Large intestine (tissue), 3 donors: ENCODE measurements around the gene LY9. TPM values are rescaled to one million over a fixed set of nuclear protein-coding genes. Genes with fewer than 3 reads are reported as not detected.

Experiments
- DNase-seq, 2 donors: peaks; one replicate each; pipeline versions ENCODE4 v3.0.0 to v3.0.0-alpha.2; 2013
- H3K27ac ChIP-seq: one replicate; pipeline ENCODE4 v1.5.1; 2013; ENCODE audit warnings: low read length
- H3K27me3 ChIP-seq: 2 replicates; pipeline ENCODE4 v1.6.1; 2013; ENCODE audit warnings: low read length; ENCODE audit not compliant: control insufficient read depth, insufficient read depth
- H3K36me3 ChIP-seq: 2 replicates; pipeline ENCODE4 v1.6.1; 2013; ENCODE audit warnings: low read length; ENCODE audit not compliant: control insufficient read depth, insufficient read depth
- H3K4me1 ChIP-seq: one replicate; pipeline ENCODE4 v1.6.1; 2013; ENCODE audit warnings: low read length; ENCODE audit not compliant: control insufficient read depth, insufficient read depth
- H3K4me3 ChIP-seq: one replicate; pipeline ENCODE4 v1.5.1; 2013; ENCODE audit warnings: low read length
- H3K9me3 ChIP-seq: one replicate; pipeline ENCODE4 v1.6.1; 2013; ENCODE audit warnings: mild to moderate bottlenecking, low read depth, low read length, moderate library complexity; ENCODE audit not compliant: control insufficient read depth
- WGBS: methylation state at CpG from one replicate; pipeline ENCODE4 v1.1.5; 2013; ENCODE audit warnings: low lambda C conversion rate; ENCODE audit not compliant: insufficient coverage; 5-methylcytosine and 5-hydroxymethylcytosine counted together
- polyA plus RNA-seq: library from polyadenylated mRNA; unstranded; fragments of 120-200 nt; gene quantifications from one replicate; pipeline ENCODE4 v1.2.1, GENCODE V29; 2013

The LY9 gene
- polyA plus RNA-seq, 1 donor, result 0.72 TPM

- no peaks in the 10 kb centered on the region for H3K36me3 ChIP-seq
- WGBS, result no CpG with 5 or more reads among the region's 8 CpGs
Measured at GRCh38 chr1:160830321-160831153, 34.6 kb downstream of the LY9 start.

DNA sequence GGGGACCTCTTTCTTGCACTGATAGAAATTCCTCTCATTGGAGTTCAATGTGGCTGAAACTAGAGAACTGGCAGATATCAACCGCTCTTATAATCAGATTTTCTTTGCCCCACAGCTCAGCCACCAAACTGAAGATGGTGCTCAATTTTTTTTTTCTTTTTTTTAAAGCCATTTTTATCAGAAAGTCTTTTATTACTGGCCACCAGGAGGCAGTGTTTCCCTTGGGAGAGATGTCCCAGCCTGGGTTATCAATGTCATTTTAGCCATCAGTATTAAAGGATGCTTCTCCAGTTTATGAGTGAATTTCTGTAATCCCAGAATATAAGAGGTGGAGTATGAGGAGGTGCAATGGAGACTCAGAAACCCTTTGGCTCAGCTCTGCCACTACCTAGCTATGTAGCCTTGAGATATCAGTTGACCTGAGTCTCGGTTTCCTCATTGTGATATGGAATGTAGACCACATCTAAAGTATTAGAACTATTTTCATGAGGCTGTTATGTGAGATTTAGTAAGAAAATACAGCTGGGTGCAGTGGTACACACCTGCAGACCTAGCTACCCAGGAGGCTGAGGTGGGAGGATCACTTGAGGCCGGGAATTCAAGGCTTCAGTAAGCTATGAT lies 39.1 kb downstream of the LY9 start:
- no peaks in the 10 kb centered on the region for H3K36me3 ChIP-seq
- peak in 1 of 2 donors; percentile 23 for DNase-seq
- H3K9me3 ChIP-seq, result no peaks in the 10 kb centered on the region
- H3K4me3 ChIP-seq, result no peak overlapping the region
- H3K27me3 ChIP-seq, result no peaks in the 10 kb centered on the region
- no peak overlapping the region for H3K27ac ChIP-seq
- H3K4me1 ChIP-seq, result peaks cover 2% of the 10 kb centered on the region
- whole genome bisulfite sequencing, result no CpG with 5 or more reads among the region's 3 CpGs

More at GRCh38 chr1:160830321-160831153, 34.6 kb downstream of the LY9 start:
- no peak overlapping the region for H3K4me3 ChIP-seq
- H3K9me3 ChIP-seq, result no peaks in the 10 kb centered on the region
- H3K27ac ChIP-seq, result no peak overlapping the region
- H3K4me1 ChIP-seq, result no peaks in the 10 kb centered on the region
- DNase-seq, result peak; percentile 30 to 46
- no peaks in the 10 kb centered on the region for H3K27me3 ChIP-seq

- WGBS, result 60% methylated on average over 1 of the region's 3 CpGs
- Histone ChIP-seq H3K36me3 (no peaks in the 10 kb centered on the region), H3K9me3 (no peaks in the 10 kb centered on the region), H3K4me3 (no peak overlapping the region), H3K27ac (no peak overlapping the region), H3K27me3 (no peaks in the 10 kb centered on the region), H3K4me1 (peaks cover 2% of the 10 kb centered on the region)
- no peak for DNase-seq
Measured at GRCh38 chr1:160835751-160836150, 39.8 kb downstream of the LY9 start.

DNA sequence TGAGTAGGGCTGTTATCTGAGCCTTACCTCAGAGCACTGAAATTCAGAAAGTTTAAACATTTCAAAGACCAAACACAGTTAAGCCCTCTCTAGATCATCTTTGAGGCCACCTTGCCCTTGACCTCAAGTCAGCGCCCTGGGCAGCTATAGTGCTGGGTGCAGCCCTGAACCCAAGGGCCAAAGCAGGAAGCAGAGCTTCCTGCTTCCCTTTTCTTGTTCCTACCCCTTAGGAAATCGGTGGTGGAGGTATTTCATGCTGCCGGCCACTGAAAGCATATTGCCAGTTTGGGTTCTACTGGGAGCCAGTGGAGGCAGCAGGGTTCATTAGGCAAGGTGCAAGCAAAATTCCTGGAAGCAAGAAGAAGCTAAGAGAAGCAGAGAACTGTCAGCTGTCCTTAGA lies 40.6 kb downstream of the LY9 start:
- no peak overlapping the region for H3K4me3 ChIP-seq
- no peak for DNase-seq
- H3K36me3 ChIP-seq, result no peaks in the 10 kb centered on the region
- no CpG with 5 or more reads among the region's 3 CpGs for WGBS
- peaks cover 2% of the 10 kb centered on the region for H3K4me1 ChIP-seq
- no peaks in the 10 kb centered on the region for H3K9me3 ChIP-seq
- H3K27ac ChIP-seq, result no peak overlapping the region
- no peaks in the 10 kb centered on the region for H3K27me3 ChIP-seq

GRCh38 chr1:160836981-160837557 lies 41.1 kb downstream of the LY9 start:
- no peaks in the 10 kb centered on the region for H3K9me3 ChIP-seq
- no peak overlapping the region for H3K4me3 ChIP-seq
- H3K36me3 ChIP-seq, result no peaks in the 10 kb centered on the region
- peaks cover 2% of the 10 kb centered on the region for H3K4me1 ChIP-seq
- no peak overlapping the region for H3K27ac ChIP-seq
- DNase-seq, result no peak
- H3K27me3 ChIP-seq, result no peaks in the 10 kb centered on the region
- WGBS, result no CpG with 5 or more reads among the region's 4 CpGs

- Histone ChIP-seq H3K4me3 (no peak overlapping the region), H3K4me1 (peaks cover 2% of the 10 kb centered on the region), H3K27me3 (no peaks in the 10 kb centered on the region), H3K36me3 (no peaks in the 10 kb centered on the region), H3K27ac (no peak overlapping the region), H3K9me3 (no peaks in the 10 kb centered on the region)
- peak; percentile 23 to 32 for DNase-seq
- WGBS, result no CpG with 5 or more reads among the region's 9 CpGs
Measured at GRCh38 chr1:160837558-160838205, 41.7 kb downstream of the LY9 start.

DNA sequence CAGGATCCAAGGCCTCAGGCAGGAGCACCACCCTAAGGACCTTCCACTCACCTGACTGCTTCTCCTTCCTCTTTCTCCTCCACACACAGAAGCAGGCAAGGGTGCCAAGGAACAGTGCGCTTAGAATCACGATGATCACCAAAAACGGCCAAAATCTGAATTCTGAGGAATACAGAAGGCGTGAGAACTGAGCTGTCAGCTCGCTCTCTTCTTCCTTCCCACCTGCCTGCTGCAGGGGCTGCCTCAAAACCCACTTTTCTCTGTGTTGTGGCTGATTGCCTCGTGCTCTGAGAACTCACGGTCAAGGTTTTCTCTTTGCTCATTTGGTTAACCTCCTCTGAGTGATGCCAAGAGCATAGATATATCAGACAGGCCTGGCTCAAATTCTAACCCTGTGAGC lies 42.9 kb downstream of the LY9 start:
- Histone ChIP-seq H3K4me3 (no peak overlapping the region), H3K36me3 (no peaks in the 10 kb centered on the region), H3K27ac (no peak overlapping the region), H3K4me1 (peaks cover 2% of the 10 kb centered on the region), H3K27me3 (no peaks in the 10 kb centered on the region), H3K9me3 (no peaks in the 10 kb centered on the region)
- no CpG with 5 or more reads among the region's 7 CpGs for WGBS
- no peak for DNase-seq

DNA sequence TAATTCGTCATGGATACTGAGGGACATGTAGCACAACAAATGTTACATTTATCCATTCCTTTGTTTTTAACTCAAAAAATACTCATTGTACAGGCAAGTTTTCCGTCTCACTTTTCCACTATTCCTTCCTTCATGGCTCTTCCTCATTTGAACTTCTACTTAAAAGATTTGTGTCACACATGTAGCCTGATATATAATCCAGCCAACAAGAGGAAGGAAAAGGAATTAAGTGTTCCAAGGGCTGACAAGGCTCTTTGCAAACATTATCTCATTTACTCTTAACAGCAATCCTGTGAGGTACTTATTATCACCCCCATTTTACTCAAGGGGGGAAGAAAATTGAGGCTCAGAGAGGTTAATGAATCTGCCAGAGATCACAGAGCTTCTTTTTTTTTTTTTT lies 43.8 kb downstream of the LY9 start:
- H3K27ac ChIP-seq, result no peak overlapping the region
- peaks cover 2% of the 10 kb centered on the region for H3K4me1 ChIP-seq
- WGBS, result 100% methylated on average over 1 of the region's 2 CpGs

DNA sequence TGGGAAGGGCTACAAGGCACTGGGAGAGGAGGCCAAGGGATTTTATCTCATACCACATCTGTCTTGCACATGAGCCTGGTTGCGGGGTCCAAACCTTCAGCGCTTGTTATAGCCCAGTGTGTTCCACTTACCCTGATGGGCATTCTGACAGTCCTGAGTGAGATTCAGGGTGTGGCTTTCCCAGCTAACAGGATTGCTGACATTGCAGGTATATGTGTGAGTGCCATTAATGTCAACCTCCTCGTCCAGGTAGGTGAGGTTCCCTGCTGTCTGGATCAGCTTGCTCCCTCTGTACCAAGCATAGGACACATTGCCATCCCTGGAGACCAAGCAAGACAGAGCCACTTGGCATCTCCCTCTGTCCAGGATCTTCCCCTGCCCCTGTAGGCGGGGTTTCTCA lies 45.1 kb downstream of the LY9 start:
- no CpG with 5 or more reads among the region's 4 CpGs for WGBS
- H3K4me1 ChIP-seq, result peaks cover 2% of the 10 kb centered on the region
- peaks cover 3% of the 10 kb centered on the region for H3K9me3 ChIP-seq
- no peak for DNase-seq
- no peak overlapping the region for H3K27ac ChIP-seq
- H3K27me3 ChIP-seq, result no peaks in the 10 kb centered on the region
- H3K4me3 ChIP-seq, result no peak overlapping the region
- no peaks in the 10 kb centered on the region for H3K36me3 ChIP-seq

More for the DNA sequence above, 43.8 kb downstream of the LY9 start:
- no peak for DNase-seq
- Histone ChIP-seq H3K27me3 (no peaks in the 10 kb centered on the region), H3K4me3 (no peak overlapping the region), H3K36me3 (no peaks in the 10 kb centered on the region), H3K9me3 (peaks cover 2% of the 10 kb centered on the region)

GRCh38 chr1:160844447-160845232 lies 48.7 kb downstream of the LY9 start:
- H3K27ac ChIP-seq, result peak overlapping the region; percentile 36
- no peak overlapping the region for H3K4me3 ChIP-seq
- H3K36me3 ChIP-seq, result no peaks in the 10 kb centered on the region
- WGBS, result no CpG with 5 or more reads among the region's 12 CpGs
- DNase-seq, result no peak
- peaks cover 3% of the 10 kb centered on the region for H3K9me3 ChIP-seq
- no peaks in the 10 kb centered on the region for H3K27me3 ChIP-seq
- no peaks in the 10 kb centered on the region for H3K4me1 ChIP-seq
